ENCODE data around the gene RBMS2.

DNA sequence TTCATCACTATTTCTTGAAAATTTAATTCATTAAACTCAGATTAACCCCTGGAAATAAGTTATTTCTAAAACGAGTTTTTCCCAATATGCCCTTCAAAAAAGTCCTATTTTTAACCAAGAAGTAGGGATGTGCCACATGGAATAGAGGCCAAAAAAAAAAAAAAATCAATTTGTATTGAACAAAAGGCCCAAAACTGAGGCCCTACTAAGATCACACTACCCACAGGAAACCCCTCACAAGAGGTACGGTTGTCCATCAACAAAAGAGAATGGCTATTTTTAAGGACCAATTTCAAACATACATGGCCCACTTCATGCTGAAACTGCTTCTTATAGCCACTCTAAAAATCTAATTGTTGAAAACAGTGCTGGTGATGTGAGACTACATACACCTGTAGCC, 116.0 kb downstream of the RBMS2 start:
- TF ChIP-seq ZNF565 (CRISPR knock-in tag; conservative IDR thresholded peaks at IDR 0.05; ENCODE audit: low read depth): no peak
- TF ChIP-seq TCF4 (CRISPR knock-in tag; IDR thresholded peaks at IDR 0.05; ENCODE audit: borderline replicate concordance): no peak
- no peak for TF ChIP-seq OSR1 (CRISPR knock-in tag; IDR thresholded peaks at IDR 0.05)
- no peak for TF ChIP-seq ISL1 (CRISPR knock-in tag; IDR thresholded peaks at IDR 0.05)
- no peak for TF ChIP-seq GLIS3 (CRISPR knock-in tag; IDR thresholded peaks at IDR 0.05)
- no peak for TF ChIP-seq ZFP3 (CRISPR knock-in tag; IDR thresholded peaks at IDR 0.05)
- TF ChIP-seq, protein P1, sequence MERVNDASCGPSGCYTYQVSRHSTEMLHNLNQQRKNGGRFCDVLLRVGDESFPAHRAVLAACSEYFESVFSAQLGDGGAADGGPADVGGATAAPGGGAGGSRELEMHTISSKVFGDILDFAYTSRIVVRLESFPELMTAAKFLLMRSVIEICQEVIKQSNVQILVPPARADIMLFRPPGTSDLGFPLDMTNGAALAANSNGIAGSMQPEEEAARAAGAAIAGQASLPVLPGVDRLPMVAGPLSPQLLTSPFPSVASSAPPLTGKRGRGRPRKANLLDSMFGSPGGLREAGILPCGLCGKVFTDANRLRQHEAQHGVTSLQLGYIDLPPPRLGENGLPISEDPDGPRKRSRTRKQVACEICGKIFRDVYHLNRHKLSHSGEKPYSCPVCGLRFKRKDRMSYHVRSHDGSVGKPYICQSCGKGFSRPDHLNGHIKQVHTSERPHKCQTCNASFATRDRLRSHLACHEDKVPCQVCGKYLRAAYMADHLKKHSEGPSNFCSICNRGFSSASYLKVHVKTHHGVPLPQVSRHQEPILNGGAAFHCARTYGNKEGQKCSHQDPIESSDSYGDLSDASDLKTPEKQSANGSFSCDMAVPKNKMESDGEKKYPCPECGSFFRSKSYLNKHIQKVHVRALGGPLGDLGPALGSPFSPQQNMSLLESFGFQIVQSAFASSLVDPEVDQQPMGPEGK (CRISPR knock-in tag; IDR thresholded peaks at IDR 0.05; ENCODE audit: borderline replicate concordance): no peak
- TF ChIP-seq ZC3H10 (CRISPR knock-in tag; IDR thresholded peaks at IDR 0.05): no peak
- no peak for TF ChIP-seq ESRRG (CRISPR knock-in tag; IDR thresholded peaks at IDR 0.05)
- TF ChIP-seq SNAI2 (CRISPR knock-in tag; IDR thresholded peaks at IDR 0.05): no peak
- TF ChIP-seq TOX (CRISPR knock-in tag; IDR thresholded peaks at IDR 0.05; ENCODE audit: borderline replicate concordance): no peak
- no peak for TF ChIP-seq CSDC2 (CRISPR knock-in tag; IDR thresholded peaks at IDR 0.05)
- no peak for TF ChIP-seq ARNTL (CRISPR knock-in tag; IDR thresholded peaks at IDR 0.05; ENCODE audit: borderline replicate concordance, low read depth)
